Liver (tissue), 5 donors: ENCODE data around the gene SHFL. TPM values are rescaled to one million over a fixed set of nuclear protein-coding genes. Genes with fewer than 3 reads are reported as not detected.
A peak's percentile ranks its signal among the peaks of the same experiment; 100 is the strongest.

ENCODE experiments used
- polyA plus RNA-seq, 2 donors: library from polyadenylated mRNA; stranded (reverse) in 1 of 2; unstranded in 1 of 2; fragments of 200-250 nt in 1 of 2; fragments of >200 nt in 1 of 2; fragmentation: Nextera tagmentation in 1 of 2; extraction: Ambion mirVana in 1 of 2; gene quantifications; one replicate each; pipeline versions ENCODE4 v1.2.1 to v1.2.3, GENCODE V29; 2013 to 2015
- small RNA-seq: library from RNA; depleted of rRNA; stranded (forward); fragments of <200 nt; gene quantifications from one replicate; pipeline ENCODE3, GENCODE V24; 2014
- total RNA-seq, 2 donors: library from RNA; depleted of rRNA; stranded (reverse); fragments of >200 nt; gene quantifications; one replicate each; pipeline ENCODE4 v1.2.3, GENCODE V29; 2014
- donor health status: healthy.
- donor health status: healthy.
- donor health status: healthy.

Gene SHFL
- total and polyA plus RNA-seq, 4 donors: 13.1 to 104 (median 84.7) TPM

Small RNA genes lying within 50 kb of the gene (small RNA-seq; reads per million reads assigned to genes)
- not detected for gene MIR5589
- 36.5 reads per million, percentile 97 among the genes with 10 or more reads in this experiment for gene SNORD105
- 1,491 reads per million, percentile 99 among the genes with 10 or more reads in this experiment for gene SNORD105B

Other genes with a start within 250 kb of the SHFL start
- gene OLFM2, start 149.8 kb upstream of the SHFL start, total RNA-seq: 1 to 10 TPM; 1.1 to 3.6 TPM
- 10 to 100 TPM in 1 of 2 donors, under 1 TPM in 1; 0.49 to 28.9 TPM for gene OLFM2, start 149.8 kb upstream of the SHFL start, polyA plus RNA-seq
- gene COL5A3, start 75.8 kb upstream of the SHFL start, total RNA-seq: 1 to 10 TPM in 1 of 2 donors, under 1 TPM in 1; 0.14 to 1.3 TPM
- gene COL5A3, start 75.8 kb upstream of the SHFL start, polyA plus RNA-seq: 1 to 10 TPM in 1 of 2 donors, under 1 TPM in 1; 0.26 to 4.9 TPM
- not detected for gene RDH8, start 72.8 kb upstream of the SHFL start, total RNA-seq
- not detected for gene RDH8, start 72.8 kb upstream of the SHFL start, polyA plus RNA-seq
- 10 to 100 TPM in 1 of 2 donors, 1 to 10 TPM in 1; 7.8 to 10.5 TPM for gene ANGPTL6, start 16.4 kb downstream of the SHFL start, total RNA-seq
- 10 to 100 TPM in 1 of 2 donors, 1 to 10 TPM in 1; 5.5 to 13.5 TPM for gene ANGPTL6, start 16.4 kb downstream of the SHFL start, polyA plus RNA-seq
- gene PPAN, start 20.0 kb downstream of the SHFL start, total RNA-seq: 10 to 100 TPM; 10.4 to 18.1 TPM
- gene PPAN, start 20.0 kb downstream of the SHFL start, polyA plus RNA-seq: 10 to 100 TPM; 10.1 to 20.7 TPM
- 1 to 10 TPM; 3.2 to 4.1 TPM for gene P2RY11, start 25.4 kb downstream of the SHFL start, total RNA-seq
- 1 to 10 TPM in 1 of 2 donors, under 1 TPM in 1; 0.68 to 5.3 TPM for gene P2RY11, start 25.4 kb downstream of the SHFL start, polyA plus RNA-seq
- gene EIF3G, start 33.6 kb downstream of the SHFL start, total RNA-seq: 10 to 100 TPM; 86.2 to 96.3 TPM
- gene EIF3G, start 33.6 kb downstream of the SHFL start, polyA plus RNA-seq: 10 to 100 TPM; 71.0 to 84.4 TPM
- gene DNMT1, start 108.6 kb downstream of the SHFL start, total RNA-seq: 10 to 100 TPM; 19.7 to 47.1 TPM
- gene DNMT1, start 108.6 kb downstream of the SHFL start, polyA plus RNA-seq: 10 to 100 TPM in 1 of 2 donors, 1 to 10 TPM in 1; 8.7 to 20.3 TPM
- gene S1PR2, start 145.0 kb downstream of the SHFL start, total RNA-seq: 1 to 10 TPM; 2.6 to 4.8 TPM
- 1 to 10 TPM; 1.2 to 4.0 TPM for gene S1PR2, start 145.0 kb downstream of the SHFL start, polyA plus RNA-seq
- 10 to 100 TPM; 21.5 to 23.4 TPM for gene MRPL4, start 165.9 kb downstream of the SHFL start, total RNA-seq
- gene MRPL4, start 165.9 kb downstream of the SHFL start, polyA plus RNA-seq: 10 to 100 TPM; 44.0 to 74.8 TPM
- 10 to 100 TPM; 20.5 to 26.3 TPM for gene ICAM1, start 184.8 kb downstream of the SHFL start, total RNA-seq
- 10 to 100 TPM in 1 of 2 donors, 1 to 10 TPM in 1; 7.8 to 19.1 TPM for gene ICAM1, start 184.8 kb downstream of the SHFL start, polyA plus RNA-seq
- 10 to 100 TPM in 1 of 2 donors, under 1 TPM in 1; 0.33 to 74.1 TPM for gene ICAM4, start 200.6 kb downstream of the SHFL start, total RNA-seq
- gene ICAM4, start 200.6 kb downstream of the SHFL start, polyA plus RNA-seq: under 1 TPM in 1 of 2 donors, not detected in 1; 0.05 TPM
- 1 to 10 TPM; 1.0 to 2.5 TPM for gene ICAM5, start 203.6 kb downstream of the SHFL start, total RNA-seq
- under 1 TPM in 1 of 2 donors, not detected in 1; 0.02 TPM for gene ICAM5, start 203.6 kb downstream of the SHFL start, polyA plus RNA-seq
- gene ZGLP1, start 223.5 kb downstream of the SHFL start, total RNA-seq: under 1 TPM; 0.61 to 0.75 TPM
- 1 to 10 TPM in 1 of 2 donors, under 1 TPM in 1; 0.89 to 1.2 TPM for gene ZGLP1, start 223.5 kb downstream of the SHFL start, polyA plus RNA-seq
- gene FDX2, start 229.7 kb downstream of the SHFL start, total RNA-seq: 1 to 10 TPM; 5.8 to 5.9 TPM
- 10 to 100 TPM; 14.1 to 18.7 TPM for gene FDX2, start 229.7 kb downstream of the SHFL start, polyA plus RNA-seq
- gene RAVER1, start 247.2 kb downstream of the SHFL start, total RNA-seq: 10 to 100 TPM in 1 of 2 donors, 1 to 10 TPM in 1; 6.4 to 13.6 TPM
- 1 to 10 TPM; 2.1 to 5.9 TPM for gene RAVER1, start 247.2 kb downstream of the SHFL start, polyA plus RNA-seq